Pons (tissue), 1 donor: Measurements from ENCODE around the gene ANO8.
"Not testable (repeated sequence)": the region's sequence is repeated elsewhere in the genome, so short reads cannot be mapped to it uniquely, and the experiment has no call there.

ENCODE experiments used
- DNase-seq: peaks from one replicate; pipeline ENCODE4 v3.0.0-alpha.2; 2016; ENCODE audit warnings: low spot score

ANO8 gene

DNA sequence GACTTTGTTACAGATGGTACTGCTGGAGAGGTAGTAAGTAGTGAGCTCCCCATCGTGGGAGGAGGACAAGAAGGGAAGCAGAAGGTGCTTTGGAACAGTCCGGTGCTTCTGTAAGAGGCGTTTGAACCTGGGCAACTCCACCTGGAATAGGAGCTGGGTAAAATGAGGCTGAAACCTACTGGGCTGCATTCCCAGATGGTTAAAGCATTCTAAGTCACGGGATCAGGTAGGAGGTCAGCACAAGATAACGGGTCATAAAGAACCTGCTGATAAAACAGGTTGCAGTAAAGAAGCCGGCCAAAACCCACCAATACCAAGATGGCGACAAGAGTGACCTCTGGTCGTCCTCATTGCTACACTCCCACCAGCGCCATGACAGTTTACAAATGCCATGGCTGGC lies 47.9 kb downstream of the ANO8 start:
- DNase-seq = no peak

DNA sequence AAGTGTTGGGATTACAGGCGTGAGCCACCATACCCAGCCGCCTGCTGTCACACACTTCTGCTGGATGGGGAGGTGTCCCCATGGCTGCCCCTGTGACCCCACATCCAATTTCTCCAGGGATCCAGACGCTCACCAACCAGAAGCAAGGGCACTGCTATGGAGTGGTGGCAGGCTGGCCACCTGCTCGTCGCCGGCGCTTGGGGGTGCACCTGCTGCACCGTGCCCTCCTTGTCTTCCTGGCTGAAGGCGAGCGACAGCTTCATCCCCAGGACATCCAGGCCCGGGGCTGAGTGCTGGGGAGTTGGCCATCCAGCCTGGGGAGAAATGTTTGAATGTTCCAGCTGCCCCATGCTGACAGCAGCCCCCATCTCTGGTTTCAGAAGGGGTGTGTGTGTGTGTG lies 48.4 kb downstream of the ANO8 start:
- no peak for DNase-seq

DNA sequence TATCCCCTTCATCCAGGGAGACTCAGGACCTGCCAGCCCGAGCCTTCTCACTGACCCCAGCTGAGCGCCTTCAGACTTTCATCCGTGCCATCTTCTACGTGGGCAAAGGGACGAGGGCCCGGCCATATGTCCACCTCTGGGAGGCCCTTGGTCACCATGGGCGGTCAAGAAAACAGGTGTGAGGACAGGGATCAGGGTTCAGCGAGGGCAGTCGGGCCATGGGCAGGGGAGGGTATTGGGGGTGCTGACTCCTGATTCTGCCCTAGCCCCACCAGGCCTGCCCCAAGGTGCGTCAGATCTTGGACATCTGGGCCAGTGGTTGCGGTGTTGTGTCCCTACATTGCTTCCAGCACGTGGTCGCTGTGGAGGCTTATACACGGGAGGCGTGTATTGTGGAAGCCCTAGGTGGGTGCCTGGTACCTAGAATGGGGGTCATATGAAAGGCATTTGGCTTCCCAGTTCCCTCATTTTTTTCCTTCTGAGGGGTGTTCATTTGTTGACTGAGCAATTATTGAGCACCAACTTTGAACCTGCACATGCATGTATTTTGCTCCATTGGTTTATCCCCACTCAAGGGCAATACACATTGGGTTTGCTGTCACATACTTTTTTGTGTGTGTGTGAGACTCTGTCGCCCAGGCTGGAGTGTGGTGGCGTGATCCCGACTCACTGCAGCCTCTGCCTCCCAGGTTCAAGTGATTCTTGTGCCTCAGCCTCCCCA lies 49.1 kb downstream of the ANO8 start:
- no peak for DNase-seq

DNA sequence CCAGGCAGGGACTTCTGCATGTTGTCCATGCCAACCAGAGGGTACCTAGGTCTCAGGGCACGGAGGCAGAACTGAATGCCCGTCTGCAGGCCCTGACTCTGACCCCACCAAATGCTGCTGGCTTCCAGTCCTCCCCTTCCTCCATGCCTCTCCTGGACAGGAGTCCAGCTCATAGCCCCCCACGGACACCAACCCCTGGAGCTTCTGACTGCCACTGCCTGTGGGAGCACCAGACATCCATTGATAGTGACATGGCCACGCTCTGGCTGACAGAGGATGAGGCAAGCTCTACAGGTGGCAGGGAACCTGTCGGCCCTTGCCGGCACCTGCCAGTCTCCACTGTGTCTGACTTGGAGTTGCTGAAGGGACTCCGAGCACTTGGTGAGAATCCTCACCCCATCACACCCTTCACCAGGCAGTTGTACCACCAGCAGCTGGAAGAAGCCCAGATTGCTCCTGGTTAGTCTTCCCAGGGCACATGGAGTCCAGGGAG lies 51.1 kb downstream of the ANO8 start:
- DNase-seq = no peak

DNA sequence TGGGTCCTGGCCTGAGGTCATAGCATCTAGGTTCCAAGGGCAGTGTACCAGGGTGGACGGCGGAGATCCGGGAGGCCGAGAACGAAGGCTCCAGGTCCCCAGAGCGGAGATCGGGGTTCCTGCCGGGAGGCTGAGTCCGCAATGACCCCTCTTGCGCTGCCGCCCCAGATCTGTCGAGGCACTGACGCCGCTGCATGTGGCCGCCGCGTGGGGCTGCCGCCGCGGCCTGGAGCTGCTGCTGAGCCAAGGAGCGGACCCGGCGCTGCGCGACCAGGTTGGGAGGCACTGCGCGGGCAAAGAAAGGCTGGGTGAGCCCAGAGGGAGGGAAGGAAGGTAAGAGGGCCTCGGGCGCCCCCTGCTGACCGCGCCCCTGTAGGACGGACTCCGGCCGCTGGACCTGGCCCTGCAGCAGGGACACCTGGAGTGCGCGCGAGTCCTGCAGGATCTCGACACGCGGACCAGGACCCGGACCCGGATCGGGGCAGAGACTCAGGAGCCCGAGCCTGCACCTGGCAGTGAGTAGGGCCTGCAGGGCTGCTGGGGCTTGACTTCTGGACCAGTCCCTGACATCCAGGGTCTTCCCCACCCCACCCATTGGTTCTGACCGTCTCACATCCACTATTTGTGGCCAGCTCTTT lies 52.0 kb downstream of the ANO8 start:
- peak; percentile 38 for DNase-seq

DNA sequence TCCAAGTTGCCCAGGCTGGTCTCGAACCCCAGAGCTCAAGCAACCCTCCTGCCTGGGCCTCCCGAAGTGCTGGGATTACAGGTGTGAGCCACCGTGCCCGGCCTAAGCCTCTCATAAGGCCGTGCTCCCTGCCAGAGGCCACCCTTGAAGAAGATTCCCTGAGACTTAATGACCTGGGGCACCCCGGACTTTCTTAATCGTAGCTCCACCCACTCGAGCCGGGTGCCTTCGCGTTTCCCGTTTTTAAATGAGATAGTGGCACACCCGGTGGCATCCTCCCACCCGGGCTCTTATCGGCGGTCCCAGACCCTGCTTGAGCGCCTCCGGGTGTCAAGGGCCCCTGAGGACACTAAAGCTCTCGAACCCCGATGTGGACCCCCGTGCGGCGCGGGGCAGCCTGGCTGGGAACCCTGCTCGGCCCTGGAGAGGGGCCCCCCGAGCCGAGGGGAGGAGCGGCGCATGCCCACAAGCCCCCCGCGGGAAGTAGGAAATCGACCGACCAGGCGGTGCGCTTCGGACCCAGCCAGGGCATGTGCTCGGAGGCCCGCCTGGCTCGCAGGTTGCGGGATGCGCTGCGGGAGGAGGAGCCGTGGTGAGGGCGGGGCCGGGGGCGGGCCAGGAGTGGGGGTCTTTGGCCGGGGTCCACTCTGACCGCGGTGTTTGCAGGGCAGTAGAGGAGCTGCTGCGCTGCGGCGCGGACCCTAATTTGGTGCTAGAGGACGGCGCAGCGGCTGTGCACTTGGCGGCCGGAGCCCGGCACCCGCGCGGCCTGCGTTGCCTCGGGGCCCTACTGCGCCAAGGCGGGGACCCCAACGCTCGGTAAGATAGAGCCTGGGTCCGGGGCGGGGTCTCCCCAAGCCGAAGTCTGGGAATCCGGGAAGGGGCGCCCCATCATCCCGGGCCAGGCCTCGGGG lies 53.0 kb downstream of the ANO8 start, which contains the start of gene ANKLE1:
TSS of gene ANKLE1 (plus strand) at position 511 of the 914 bp plus-strand sequence. CDS start at position 531, 20 bp downstream.
- DNase-seq = no peak

DNA sequence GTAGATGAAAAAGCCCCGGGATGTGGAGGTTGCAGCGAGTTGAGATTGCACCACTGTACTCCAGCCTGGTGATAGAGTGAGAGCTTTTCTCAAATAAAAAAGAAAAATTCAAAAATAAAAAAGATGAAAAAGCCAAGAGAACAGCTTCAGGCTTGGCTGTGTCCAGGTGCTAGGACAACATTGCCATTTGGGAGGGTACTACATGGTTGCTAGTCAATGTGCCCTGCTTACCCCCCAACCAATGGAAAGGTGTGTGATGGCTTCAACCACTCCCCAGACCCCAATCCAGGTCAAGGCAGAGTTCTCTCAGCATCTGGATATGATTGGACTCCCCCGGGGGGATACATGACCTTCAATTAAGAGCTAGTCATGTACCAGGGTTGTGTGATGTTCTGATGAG lies 55.2 kb downstream of the ANO8 start:
- no peak for DNase-seq

DNA sequence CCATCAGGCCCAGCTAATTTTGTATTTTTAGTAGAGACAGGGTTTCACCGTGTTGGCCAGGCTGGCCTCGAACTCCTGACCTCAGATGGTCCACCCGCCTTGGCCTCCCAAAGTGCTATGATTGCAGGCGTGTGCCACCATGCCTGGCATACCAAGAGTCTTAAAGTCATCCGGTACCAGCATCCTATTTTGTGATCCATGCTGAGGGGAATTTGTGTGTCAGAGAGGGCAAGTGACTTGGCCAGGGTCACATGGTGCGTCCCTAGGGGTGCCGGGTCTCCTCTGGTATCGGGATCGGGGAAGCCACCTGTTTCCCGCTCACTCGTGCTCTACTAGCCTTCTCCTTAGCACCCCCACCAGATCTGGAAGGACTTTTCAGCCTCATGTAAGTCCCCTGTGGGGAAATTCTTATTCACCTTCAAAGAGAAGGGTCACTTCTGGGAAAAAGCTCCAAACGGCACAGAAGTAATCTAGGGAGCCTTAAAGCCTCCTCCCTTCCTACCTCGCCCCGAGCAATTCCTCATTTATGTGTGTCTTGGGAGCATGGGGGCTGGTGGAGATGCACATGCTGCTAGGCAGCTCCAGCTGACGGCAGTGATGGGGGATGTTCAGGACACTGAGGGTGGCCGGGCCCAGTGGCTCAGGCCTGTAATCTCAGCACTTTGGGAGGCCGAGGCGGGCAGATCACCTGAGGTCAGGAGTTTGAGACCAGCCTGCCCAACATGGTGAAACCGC lies 59.0 kb downstream of the ANO8 start:
- no peak for DNase-seq

DNA sequence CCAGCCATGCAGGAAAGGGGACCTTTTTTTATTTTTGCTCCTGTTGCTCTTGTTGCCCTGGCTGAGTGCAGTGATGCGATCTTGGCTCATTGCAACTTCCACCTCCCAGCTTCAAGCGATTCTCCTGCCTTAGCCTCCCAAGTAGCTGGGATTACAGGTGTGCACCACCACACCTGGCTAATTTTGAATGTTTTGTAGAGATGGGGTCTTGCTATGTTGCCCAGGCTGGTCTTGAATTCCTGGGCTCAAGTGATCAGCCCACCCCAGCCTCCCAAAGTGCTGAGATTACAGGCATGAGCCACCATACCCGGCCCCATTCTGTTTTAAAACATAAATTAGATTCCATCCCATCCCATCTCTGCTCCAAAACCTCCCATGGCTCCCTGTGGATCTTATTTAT lies 59.8 kb downstream of the ANO8 start:
- not testable (repeated sequence) for DNase-seq
